Testis (tissue), 3 donors: ENCODE measurements around the gene KHDRBS2. TPM values are rescaled to one million over a fixed set of nuclear protein-coding genes. Genes with fewer than 3 reads are reported as not detected.
"Not testable (repeated sequence)": the region's sequence is repeated elsewhere in the genome, so short reads cannot be mapped to it uniquely, and the experiment has no call there.

Source experiments
- DNase-seq: peaks from one replicate; pipeline ENCODE4 v3.0.0-alpha.2; 2019
- H3K27ac ChIP-seq, 2 donors: fragments of 200-600 bp; sonication (generic); one replicate each; pipeline ENCODE4 v1.5.1; 2019
- H3K27me3 ChIP-seq: fragments of 200-600 bp; sonication (generic); one replicate; pipeline ENCODE4 v1.5.1; 2019
- H3K36me3 ChIP-seq: fragments of 200-600 bp; sonication (generic); one replicate; pipeline ENCODE4 v1.5.1; 2017; ENCODE audit warnings: low read depth; ENCODE audit errors: missing control alignments
- H3K4me1 ChIP-seq: fragments of 200-600 bp; sonication (generic); one replicate; pipeline ENCODE4 v1.5.1; 2019
- H3K4me3 ChIP-seq, 2 donors: fragments of 200-600 bp; sonication (generic); one replicate each; pipeline ENCODE4 v1.5.1; 2017 to 2019
- H3K9me3 ChIP-seq: fragments of 200-600 bp; sonication (generic); one replicate; pipeline ENCODE4 v1.5.1; 2017
- CTCF ChIP-seq, 3 experiments: fragments of 450-650 bp in 2 of 3; fragments of 200-600 bp in 1 of 3; sonication (generic) in 1 of 3; IDR thresholded peaks; one replicate each; pipeline ENCODE4 v1.5.1; 2016 to 2019; ENCODE audit warnings: antibody characterized with exemption in 3 of 3, mild to moderate bottlenecking in 2 of 3, moderate library complexity in 1 of 3
- POLR2A ChIP-seq: fragments of 450-650 bp; IDR thresholded peaks from one replicate; pipeline ENCODE4 v1.6.1; 2017; ENCODE audit warnings: antibody characterized with exemption, mild to moderate bottlenecking, moderate library complexity
- WGBS, 2 donors: methylation state at CpG; one replicate each; pipeline ENCODE4 v1.1.5; 2018; 5-methylcytosine and 5-hydroxymethylcytosine counted together
- intact Hi-C: fragments of 100-400 bp; cut with DNase I; formaldehyde crosslinking; loops from one replicate; pipeline ENCODE4 v1.15.1; 2023; ENCODE audit warnings: low total_unique reads
- polyA plus RNA-seq: library from polyadenylated mRNA; stranded (reverse); fragments of 350-450 nt; fragmentation: Illumina TruSeq; extraction: RNeasy Lipid Tissue Mini Kit (QIAGEN cat#74804); gene quantifications from one replicate; pipeline ENCODE4 v1.2.3, GENCODE V29; 2014; ENCODE audit warnings: low read depth, low replicate concordance; ENCODE audit not compliant: insufficient read depth
- total RNA-seq, 2 donors: library from RNA; depleted of rRNA; stranded (reverse); fragments of >200 nt; gene quantifications; one replicate each; pipeline ENCODE4 v1.2.3, GENCODE V29; 2016

Gene KHDRBS2
- total and polyA plus RNA-seq, 3 donors from 2014 or later, result 0.26 to 2.0 (median 1.8) TPM

GRCh38 chr6:61787998-61788397 is 498.0 kb downstream of the KHDRBS2 start:
- TF ChIP-seq POLR2A, result no peak
- TF ChIP-seq CTCF (IDR thresholded peaks at IDR 0.05), result no peak
- Histone ChIP-seq H3K27ac (no peak overlapping the region), H3K27me3 (no peaks in the 10 kb centered on the region), H3K4me3 (no peak overlapping the region), H3K36me3 (no peaks in the 10 kb centered on the region), H3K4me1 (no peaks in the 10 kb centered on the region), H3K9me3 (no peaks in the 10 kb centered on the region)
- DNase-seq, result no peak
- WGBS, 2 donors, result 63 to 70% methylated on average over 1 of the region's 1 CpG
- intact Hi-C loops, result no loop called here

- intact Hi-C loops, H3K27me3 ChIP-seq, H3K4me1 ChIP-seq, H3K27ac ChIP-seq, DNase-seq, H3K9me3 ChIP-seq, H3K4me3 ChIP-seq, H3K36me3 ChIP-seq: not testable (repeated sequence)
- WGBS, 2 donors, result 89 to 96% methylated on average over 11 of the region's 11 CpGs
Measured at GRCh38 chr6:61769446-61769845, 516.6 kb downstream of the KHDRBS2 start.

- no peak for DNase-seq
- TF ChIP-seq POLR2A (no peak), CTCF (IDR thresholded peaks at IDR 0.05) (no peak)
- Histone ChIP-seq H3K9me3 (no peaks in the 10 kb centered on the region), H3K36me3 (no peaks in the 10 kb centered on the region), H3K27me3 (no peaks in the 10 kb centered on the region), H3K27ac (no peak overlapping the region), H3K4me3 (no peak overlapping the region), H3K4me1 (no peaks in the 10 kb centered on the region)
- 65 to 100% methylated on average over 1 of the region's 1 CpG for WGBS, 2 donors
- intact Hi-C loops, result no loop called here
Measured at GRCh38 chr6:61755739-61756138, 530.3 kb downstream of the KHDRBS2 start.

GRCh38 chr6:61751986-61752385 is 534.0 kb downstream of the KHDRBS2 start:
- Histone ChIP-seq H3K27me3 (no peaks in the 10 kb centered on the region), H3K27ac (no peak overlapping the region), H3K4me3 (no peak overlapping the region), H3K36me3 (no peaks in the 10 kb centered on the region), H3K9me3 (no peaks in the 10 kb centered on the region), H3K4me1 (no peaks in the 10 kb centered on the region)
- no peak for DNase-seq
- TF ChIP-seq POLR2A (no peak), CTCF (IDR thresholded peaks at IDR 0.05) (no peak)
- WGBS, 2 donors, result 63 to 81% methylated on average over 3 of the region's 3 CpGs
- intact Hi-C loops, result no loop called here

- DNase-seq, result no peak
- 78 to 85% methylated on average over 5 of the region's 5 CpGs for WGBS, 2 donors
- Histone ChIP-seq H3K4me3 (no peak overlapping the region), H3K27me3 (no peaks in the 10 kb centered on the region), H3K9me3 (no peaks in the 10 kb centered on the region), H3K36me3 (no peaks in the 10 kb centered on the region), H3K27ac (no peak overlapping the region), H3K4me1 (no peaks in the 10 kb centered on the region)
- intact Hi-C loops, result no loop called here
- TF ChIP-seq CTCF (IDR thresholded peaks at IDR 0.05) (no peak), POLR2A (no peak)
Measured at GRCh38 chr6:61745994-61746393, 540.0 kb downstream of the KHDRBS2 start.
